Stimulated activated CD8-positive, alpha-beta memory T cell treated with anti-CD3 and anti-CD28 coated beads, Interleukin-12 subunit alpha, Interleukin-12 subunit beta, amount 100 ng/mL, for 4 hours (primary cell): Measurements from ENCODE around the gene NHSL1.

ENCODE experiments used
- DNase-seq: peaks from one replicate; pipeline ENCODE4 v3.0.0-alpha.2; 2020; ENCODE audit warnings: low read depth

The NHSL1 gene

DNA sequence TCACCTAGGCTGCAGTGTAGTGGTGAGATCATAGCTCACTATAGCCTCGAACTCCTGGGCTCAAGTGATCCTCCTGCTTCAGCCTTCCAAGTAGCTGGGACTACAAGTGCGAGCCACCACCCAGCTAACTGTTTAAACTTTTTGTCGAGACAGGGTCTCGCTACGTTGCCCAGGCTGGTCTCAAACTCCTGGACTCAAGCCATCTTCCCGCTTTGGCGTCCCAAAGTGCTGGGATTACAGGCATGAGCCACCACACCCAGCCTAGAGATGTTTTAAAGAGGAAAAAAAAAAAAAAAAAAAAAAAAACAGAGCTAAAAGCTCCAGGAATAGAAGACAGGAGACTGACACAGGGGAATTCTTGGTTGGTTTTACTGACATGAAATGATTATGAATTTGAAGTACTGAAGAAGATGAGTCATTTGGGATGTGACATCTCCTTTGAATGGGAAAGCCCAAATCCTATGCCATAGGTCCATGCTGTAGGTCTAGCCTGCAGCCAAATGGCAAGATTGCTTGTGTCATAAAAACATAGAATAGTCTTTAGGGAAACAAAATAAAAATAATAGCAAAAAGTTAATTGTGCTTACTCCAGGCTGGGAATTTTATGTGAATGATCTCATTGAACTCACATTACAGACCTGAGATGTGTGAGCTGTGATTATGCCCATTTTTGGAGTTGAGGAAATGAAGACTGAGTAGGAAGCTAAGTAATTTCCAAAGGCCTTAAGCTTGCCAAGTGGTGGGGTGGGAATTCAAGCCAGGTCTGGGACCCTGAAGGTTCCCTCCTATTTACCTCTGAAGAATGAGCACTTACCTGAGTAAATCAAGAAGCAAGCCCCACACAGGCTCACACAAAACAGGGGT lies 24.3 kb upstream of the NHSL1 start:
- DNase-seq = no peak

DNA sequence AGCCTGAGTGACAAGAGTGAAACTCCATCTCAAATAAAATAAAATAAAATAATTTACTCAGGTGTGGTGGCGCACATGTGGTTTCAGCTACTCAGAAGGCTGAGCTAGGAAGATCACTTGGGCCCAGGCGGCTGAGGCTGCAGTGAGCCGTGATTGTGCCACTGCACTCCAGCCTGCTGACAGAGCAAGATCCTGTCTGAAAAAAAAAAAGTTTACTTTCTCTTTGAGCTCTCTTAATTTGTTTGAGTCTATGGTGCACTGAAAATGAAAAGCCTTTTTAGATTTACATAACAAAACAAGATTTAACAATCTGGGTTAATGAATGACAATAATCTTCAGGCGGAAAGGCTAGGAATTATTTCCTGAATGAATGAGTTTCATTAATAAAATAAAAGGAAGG lies 23.3 kb upstream of the NHSL1 start:
- no peak for DNase-seq

DNA sequence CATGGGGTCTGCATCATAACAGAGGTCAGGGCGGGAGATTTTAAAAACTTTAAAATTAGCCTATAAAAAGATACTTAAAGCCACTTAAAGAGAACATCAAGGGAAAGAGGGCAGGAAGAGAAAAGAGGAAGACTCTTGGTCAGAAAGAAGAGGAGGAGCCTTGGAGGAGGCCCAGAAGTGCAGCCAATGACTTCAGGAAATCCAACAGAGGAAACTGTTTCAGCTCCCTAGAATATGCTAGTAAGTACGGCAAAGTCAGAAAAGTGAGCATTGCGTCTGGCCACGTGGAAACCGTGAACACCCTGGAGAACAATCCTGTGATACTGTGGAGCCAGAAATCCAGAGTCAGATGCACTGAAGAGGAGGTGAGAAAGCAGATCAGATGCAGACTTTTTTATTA lies 22.5 kb upstream of the NHSL1 start:
- no peak for DNase-seq

DNA sequence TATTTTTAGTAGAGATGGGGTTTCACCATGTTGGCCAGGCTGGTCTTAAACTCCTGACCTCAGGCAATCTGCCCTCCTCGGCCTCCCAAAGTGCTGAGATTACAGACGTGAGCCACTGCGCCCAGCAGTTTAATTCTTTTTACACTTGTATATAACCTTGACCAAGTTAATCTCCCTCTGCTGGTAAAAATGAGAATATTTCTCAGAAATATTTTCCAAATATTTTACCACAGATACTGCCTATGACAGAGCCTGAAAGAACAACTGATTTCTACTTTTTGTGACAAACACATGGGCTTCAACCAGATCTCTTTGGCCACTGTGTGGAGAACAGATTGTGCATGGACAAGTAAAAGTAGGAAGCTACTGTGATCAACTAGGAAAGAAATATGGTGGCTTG lies 21.2 kb upstream of the NHSL1 start:
- no peak for DNase-seq

DNA sequence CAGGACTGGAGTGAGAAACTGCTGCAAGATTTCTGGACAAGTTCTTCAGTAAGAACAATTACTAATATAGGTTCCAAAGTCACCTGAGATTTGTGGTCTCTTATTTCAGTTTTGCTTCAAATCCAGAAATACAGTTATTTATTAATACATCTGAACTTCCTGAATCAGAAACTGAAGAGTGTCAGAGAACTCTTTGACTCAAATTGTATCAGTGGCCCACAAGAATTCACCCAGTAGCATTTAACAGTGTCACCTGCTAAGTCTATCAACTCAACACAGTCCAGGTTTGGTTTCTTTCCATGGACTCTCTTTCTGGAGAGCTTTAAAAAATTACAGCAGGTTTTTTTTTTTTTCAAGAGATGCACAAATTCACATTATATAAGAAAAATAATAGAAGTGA lies 18.8 kb upstream of the NHSL1 start:
- no peak for DNase-seq

DNA sequence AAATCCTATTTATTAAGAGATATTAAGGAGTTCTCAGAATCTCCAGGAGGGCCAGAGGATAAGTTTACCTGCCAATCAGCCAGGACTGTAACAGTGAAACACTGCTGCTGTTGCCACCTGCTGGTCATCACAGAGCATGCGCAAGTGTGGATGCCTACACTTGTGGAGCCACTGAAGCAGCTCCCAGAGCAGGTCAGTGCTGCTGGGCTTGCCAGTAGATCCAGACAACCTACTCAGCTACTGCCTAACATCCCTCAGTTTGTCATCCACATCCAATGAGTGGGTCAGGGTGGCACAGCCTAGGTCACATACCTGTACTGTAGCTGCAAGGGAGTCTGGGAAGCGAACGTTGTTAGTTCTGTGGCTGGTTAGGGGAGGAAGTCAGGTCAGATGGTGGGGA lies 18.3 kb upstream of the NHSL1 start:
- peak; percentile 13 for DNase-seq

DNA sequence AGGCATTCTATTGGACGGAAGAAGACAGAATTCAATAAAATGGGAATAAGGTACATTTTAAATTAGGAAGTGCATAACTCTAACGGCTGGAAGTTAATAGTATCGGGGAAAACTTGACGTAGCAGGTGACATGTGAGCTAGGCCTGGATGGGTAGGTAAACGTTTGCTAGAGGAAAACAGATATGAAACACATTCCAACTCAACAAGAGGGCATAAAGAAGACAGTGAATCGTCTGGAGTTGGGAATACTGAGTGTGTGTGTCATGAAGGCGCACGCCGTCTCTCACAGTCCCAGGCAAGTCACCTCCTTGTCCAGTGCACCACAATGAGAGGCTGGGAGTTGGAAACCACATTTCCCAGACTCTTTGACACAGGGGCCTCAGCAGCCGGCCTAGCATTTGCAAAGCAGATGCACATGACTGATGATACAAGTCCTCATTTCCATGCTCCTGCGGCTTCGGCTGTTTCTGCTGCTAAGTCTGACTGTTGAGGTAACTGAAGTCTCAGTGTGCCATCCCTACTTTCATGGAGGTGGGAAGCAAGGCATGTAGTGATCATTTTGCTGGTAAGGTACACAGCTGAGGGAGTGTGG lies 16.5 kb upstream of the NHSL1 start:
- DNase-seq = no peak

DNA sequence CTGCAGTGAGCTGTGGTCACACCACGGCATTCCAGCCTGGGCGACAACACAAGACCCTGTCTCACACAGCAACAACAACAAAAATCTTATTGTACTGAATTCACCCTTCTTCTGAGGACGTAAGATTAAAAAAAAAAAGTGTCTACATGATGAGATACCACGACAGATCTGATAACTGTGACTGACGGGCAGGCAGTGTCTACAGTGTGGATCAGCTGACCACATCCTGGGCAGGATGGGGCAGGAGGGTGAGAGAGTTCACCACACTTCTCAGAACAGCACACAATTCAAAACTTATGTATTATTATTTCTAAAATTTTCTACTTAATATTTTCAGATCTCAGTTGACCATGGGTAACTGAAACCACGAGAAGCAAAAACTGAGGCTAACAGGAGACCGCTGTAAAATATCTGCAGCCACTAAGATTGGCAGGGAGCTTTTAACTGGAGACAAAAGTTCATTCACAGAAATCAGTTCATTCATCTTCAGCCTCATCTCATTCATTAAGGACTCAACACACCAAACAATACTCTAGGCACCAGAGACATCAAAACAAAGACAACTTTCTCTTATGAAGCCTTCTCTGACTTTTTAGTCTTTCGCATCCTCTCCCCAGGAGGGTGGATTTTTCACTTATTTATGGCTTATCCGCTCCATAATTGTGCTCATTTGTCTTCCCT lies 15.7 kb upstream of the NHSL1 start:
- DNase-seq = no peak

DNA sequence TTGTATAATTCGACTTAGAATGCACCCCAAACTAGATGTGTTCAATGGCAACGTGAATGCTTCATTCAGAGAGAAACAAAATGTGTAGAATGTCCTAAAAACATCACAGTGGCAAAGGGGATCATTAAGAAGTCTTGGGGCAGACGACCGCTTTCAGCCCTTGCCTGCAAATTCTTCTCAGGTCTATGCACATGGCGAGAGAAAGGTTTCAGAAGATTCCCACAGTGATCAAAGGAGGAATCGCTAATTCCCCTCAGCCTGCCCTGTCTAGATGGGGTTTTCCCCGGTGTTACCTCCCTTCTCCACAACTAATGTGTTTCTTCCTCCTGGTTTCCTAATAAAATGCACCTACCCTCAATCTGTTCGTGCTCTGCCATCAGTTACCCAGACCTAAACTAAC lies 13.3 kb upstream of the NHSL1 start:
- no peak for DNase-seq

DNA sequence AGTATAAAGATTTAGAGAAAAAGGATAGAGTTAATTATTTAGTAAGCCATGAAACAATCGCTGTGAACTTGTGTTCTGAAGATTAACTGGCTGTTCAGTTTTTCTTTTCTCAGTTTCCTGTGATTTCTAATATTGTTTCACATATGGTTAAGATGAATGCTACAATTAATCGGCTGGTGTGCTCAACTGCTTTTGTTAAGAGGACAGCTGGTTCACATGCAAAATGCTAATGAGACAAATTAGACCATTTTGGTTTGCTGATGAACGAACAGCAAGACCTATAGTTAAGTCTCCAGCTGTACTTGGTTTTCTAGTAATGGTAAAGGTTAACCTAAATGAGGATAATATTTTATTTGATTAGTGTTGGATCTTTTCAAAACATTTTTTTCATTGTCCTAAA lies 10.8 kb upstream of the NHSL1 start:
- no peak for DNase-seq

DNA sequence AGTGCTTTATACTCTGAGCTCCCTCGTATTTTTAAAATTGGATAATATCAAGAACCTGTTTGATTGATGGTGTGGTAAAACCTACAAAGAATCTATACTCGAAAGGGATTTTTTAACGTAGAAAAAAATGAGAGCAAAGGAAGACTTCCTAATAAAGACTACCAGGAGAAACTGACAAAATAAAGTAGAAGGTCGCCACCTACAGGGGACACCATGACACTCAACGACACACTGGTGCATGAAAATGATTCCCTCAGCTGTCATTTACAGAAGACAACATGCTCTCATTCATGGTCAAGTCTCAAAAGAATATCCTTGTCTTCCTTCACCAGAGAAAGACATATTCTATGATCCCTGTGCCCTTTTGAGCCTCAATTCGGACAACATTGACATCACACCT lies 10.1 kb upstream of the NHSL1 start:
- DNase-seq = no peak

DNA sequence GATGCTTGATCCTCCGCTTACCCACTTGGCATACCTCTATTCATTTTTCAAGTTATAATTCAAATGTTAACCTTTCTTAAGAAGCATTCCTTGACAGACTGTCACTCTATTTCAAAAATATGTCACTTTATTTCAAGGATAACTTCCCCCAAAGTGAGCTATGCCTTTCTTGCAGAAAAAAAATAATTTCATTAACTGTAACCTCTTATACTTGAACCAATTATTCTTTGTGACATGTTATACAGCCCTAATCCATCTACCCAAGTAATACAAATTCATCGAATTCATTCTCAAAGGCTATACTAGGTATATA lies 9.3 kb upstream of the NHSL1 start:
- no peak for DNase-seq

DNA sequence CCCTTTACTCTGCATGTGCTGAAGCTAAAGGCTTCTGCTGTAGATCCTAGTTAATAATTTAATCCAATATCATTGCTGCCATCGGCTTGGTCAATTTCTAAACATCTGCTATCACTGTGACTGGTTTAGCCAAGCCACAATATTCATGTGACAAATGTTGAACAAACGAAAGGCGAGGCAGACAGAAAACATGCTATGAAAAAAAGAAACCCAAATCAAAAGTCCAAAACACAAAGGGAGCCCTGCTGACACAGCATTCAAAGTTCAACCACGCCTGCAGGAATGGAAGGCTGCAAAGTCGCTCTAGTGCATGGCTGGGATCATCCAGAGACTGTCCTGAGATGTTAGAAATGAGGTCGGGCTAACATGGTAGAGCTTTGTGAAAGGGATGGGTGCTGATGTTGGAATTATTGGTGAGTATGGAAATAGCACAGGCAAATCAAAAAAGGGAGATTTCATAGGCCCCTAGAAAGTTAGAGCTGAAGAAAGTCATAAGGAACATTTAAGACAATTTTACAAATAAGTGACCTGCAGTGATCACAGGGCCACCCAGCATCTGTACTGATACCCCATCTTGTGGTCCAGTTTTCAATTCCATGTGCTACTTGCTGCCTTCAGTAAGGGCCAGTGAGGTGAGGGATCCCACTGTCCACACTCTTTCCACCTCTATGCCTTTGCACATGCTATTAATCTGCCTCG lies 8.8 kb upstream of the NHSL1 start:
- no peak for DNase-seq

DNA sequence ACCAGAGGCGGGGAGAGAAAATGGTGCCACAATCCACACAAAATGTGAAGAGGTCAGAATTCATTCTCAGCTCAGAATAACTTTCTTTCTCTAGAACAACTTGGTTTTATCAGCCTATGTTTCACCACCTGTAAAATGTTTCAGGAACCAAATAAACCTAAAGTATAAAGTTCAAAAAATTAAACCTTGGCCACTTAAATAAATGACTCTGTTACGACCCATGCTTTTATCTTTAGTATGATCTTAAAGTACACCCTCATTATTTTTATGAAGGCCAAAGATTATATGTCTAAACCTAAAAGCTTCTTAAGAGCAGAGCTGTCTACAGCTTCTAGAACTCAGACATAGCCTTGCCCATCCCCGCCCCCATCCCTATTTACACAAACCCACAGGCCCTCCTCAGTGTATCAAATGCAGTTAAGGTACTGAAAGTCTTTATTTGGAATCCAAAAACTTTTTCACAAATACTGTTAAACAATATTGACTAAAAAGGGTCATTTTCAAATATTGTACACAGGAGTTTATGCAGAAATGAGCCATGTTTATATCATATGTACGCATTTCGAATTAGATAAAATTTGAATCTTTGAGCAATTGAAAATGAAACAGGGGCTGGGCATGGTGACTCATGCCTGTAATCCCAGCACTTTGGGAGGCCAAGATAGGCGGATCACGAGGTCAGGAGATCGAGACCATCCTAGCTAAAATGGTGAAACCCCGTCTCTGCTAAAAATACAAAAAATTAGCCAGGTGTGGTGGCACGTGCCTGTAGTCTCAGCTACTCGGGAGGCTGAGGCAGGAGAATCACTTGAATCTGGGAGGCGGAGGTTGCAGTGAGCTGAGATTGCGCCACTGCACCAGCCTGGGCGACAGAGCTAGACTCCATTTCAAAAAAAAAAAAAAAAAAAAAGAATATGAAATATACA lies 5.7 kb upstream of the NHSL1 start:
- no peak for DNase-seq

DNA sequence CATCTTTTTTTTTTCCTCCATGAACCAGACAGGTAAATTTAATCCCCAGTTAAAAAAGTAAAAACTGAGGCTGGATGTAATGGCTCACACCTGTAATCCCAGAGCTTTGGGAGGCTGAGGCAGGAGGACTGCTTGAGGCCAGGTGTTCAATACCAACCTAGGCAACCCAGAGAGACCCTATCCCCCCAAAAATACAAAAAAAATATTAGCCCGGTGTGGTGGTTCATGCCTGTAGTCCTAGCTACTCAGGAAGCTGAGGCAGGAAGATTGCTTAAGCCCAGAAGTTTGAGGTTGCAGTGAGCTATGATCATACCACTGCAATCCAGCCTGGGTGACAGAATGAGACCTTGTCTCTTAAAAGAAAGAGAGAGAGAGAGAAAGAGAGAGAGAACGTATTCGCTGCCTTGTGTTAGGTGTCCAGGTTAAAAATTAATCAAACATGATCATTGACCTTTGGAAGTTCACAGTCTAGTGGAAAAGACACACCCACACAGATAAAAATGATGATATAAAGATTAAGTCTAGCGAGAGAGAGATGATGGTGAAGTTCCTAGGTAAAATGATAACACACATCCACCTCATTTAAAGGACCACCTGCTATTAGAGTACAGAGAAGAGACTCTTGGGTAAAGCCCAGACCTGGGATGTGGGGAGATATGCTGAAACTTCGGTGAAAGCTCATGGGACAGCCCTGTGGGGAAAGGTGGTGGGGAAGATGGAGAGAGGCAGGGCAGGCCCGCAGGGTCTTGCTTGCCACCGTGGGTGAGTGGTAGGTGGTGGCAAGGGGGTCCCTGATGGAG lies 4.8 kb upstream of the NHSL1 start:
- DNase-seq = no peak

DNA sequence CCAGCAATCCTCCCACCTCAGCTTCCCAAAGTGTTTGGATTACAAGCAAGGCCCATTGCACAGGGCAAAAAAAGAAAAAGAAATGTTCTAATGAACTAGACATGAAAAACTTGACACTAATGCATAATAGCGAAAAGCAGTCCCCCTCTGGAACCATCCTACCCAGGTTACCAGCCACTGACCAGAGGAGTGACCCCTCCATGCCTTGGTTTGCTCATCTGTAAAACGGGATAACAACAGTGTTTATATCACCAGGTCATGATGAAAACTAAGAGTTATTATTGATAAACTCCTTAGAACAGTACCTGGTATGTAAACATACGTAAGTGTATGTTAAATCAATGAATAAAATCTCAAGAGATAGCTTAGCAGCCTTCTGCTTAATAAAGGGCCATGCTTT lies 3.3 kb upstream of the NHSL1 start:
- DNase-seq = no peak

DNA sequence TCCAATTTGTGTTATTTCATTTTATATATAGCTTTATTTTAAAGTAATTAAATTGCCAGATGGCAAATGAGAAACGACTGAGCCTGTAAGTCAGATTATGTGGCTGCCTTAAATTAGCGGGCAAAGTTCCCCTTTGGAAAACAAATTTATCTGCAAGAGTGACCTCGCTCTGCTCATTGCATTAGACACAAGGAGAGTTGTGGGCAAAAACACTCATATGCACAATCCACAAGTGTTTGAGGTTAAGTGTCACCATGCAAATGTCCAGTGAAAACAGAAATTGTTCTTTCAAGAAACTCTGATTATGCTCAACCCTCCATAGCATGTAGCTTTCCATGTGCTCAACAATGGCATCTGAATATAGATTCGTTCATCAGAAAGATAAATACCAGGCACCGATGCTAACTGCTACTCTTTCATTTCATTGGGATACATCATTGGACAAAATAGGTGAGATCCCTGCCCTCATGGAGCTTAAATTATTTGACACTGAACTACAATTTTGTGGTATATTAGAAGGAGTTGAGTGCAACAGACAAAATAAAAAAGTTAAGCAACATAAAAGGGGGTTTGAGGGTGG lies 1.7 kb upstream of the NHSL1 start:
- DNase-seq = no peak

DNA sequence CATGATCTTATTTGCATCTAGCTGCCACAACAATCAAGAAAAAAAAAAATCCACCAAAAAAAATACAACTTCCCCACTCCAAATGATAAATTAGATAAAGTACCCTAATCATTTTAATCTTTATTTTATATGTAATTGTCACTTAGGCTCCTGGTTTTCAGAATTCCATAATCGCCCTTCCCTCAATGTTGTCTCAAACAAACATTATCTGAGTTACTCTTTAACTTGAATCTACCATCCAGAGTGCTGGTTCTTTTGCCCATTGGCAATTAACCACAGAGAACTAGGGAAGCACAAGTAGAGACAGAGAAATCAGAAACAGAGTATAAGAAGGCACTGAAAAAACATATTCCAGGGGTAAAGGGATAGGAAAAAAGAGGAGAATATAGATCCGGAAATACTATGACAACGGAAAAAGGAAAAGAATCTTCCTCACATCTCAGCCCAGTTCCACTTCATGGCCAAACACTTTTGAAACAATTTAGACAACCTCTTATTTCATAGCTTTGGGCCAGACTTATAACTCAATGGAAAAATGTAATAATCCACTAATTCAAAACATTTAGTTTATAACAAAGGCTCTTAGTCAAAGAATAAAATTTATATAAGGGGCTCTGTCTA lies 861 bp upstream of the NHSL1 start:
- no peak for DNase-seq

DNA sequence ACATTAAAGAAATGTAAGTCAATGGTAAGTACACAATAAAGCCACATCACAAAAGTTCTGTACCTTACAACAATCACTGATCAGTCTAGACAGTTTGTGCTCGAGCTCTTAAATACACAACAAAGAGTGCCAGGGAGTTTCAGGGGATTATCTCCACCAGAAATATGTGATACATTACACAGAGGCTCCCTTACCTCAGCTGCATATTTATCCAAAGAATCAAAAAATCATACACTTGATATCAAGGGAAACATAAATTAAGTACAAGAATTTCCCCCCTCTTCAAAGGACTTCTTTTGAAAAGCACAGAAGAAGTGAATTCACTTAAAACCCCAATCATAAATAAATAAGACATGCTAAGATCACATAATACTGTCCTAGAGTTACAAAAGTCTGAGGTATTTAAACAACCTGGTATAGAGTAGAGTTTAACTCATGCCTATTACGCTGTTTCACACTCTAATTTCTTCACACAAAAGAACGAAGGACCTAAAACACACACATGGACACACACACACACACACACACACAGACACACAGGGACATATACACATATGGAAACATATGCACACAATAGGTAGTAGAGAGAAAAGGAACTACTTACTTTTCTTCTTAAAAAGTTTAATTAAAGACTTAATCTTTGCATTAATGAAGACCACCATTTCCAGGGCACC lies 528 bp downstream of the NHSL1 start:
- no peak for DNase-seq

DNA sequence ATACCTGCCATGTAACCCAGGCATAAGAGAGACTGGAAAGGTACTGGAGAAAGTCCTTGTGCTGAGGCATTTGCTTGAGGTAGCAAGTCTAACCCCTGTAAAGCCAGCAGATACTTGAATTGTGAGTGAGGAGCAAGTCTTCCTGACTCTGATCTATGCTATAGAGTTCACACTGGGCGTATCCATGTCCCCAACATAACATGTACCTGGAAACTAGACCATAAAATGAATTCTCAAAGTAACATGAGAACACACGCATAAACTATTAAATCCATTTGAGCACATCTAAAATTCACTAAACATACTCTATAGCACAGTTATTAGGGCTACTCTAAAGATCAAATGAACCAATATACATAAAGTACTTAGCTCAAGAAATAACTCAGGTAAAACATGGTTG lies 2.0 kb downstream of the NHSL1 start:
- no peak for DNase-seq
